Measurements from ENCODE around the gene ATP9B.
"Not testable (repeated sequence)": the region's sequence is repeated elsewhere in the genome, so short reads cannot be mapped to it uniquely, and the experiment has no call there.

Gene ATP9B

GRCh38 chr18:79071503-79072210 lies 2.5 kb downstream of the ATP9B start:
- DNase-seq: no peak

GRCh38 chr18:79072655-79073054 lies 3.5 kb downstream of the ATP9B start:
- not testable (repeated sequence) for DNase-seq

DNA sequence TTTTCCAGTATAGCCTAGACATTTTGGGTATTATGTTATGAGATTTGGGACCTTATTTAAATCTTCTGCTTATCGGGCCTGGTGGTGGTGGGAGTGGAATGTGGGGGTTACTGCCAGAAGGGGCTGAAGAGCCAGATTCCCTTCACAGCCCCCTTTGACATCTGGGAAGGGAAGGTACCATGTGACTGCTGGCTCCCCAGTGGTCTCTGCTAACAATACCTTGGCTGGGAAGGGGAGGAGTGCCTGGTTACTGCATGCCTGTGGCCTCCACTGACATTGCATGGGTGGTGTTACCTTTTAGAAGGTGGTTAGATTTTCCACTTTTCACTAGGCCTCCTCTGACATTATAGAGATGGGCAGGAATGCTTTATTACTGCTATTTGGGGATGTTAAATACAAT lies 8.0 kb downstream of the ATP9B start:
- no peak for DNase-seq

DNA sequence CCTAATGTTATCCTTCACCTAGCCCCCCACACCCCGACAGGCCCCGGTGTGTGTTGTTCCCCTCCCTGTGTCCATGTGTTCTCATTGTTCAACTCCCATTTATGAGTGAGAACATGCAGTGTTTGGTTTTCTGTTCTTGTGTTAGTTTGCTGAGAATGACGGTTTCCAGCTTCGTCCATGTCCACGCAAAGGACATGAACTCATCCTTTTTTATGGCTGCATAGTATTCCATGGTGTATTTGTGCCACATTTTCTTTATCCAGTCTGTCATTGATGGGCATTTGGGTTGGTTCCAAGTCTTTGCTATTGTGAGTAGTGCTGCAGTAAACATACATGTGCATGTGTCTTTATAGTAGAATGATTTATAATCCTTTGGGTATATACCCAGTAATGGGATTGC lies 9.6 kb downstream of the ATP9B start:
- not testable (repeated sequence) for DNase-seq

DNA sequence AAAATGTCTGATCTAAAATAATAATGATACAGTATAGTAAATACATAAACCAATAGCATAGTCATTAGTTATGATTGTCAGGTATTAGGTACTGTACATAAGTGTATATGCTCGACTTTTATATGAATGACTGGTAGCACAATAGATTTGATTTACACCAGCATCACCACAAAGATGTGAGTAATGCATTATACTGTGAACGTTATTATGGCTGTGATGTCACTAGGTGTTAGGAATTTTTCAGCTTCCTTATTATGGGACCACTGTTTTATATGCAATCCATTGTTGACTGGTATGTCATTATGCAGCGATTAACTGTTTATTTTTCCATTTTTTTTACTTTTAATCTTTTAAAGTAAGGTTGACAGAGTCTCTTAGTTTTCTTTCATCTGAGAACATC lies 23.7 kb downstream of the ATP9B start:
- no peak for DNase-seq

- no peak for DNase-seq
Observed at GRCh38 chr18:79093986-79094385, 24.8 kb downstream of the ATP9B start.

DNA sequence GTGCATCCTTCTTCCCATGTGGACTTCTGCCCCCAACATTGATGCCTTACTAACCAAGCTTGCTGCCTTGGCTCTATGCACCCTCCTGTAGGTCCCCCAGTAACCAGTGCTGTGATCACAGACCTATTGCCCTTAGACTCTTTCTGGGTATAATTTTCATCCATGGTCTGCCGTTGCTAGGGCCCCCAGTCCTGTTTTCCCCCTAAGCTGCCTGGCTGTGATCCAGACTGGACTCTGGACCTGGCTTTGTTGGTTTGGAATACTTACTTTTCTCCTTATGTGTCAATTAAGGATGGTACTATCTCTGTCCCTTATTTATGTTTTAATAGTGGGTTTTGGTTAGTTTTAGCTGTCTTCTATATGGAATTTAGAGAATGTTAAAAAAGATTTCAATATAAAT lies 26.0 kb downstream of the ATP9B start:
- no peak for DNase-seq

- DNase-seq: no peak
Observed at GRCh38 chr18:79100944-79101343, 31.8 kb downstream of the ATP9B start.

- DNase-seq: no peak
Observed at GRCh38 chr18:79102886-79103285, 33.7 kb downstream of the ATP9B start.

GRCh38 chr18:79104137-79104536 lies 34.9 kb downstream of the ATP9B start:
- no peak for DNase-seq

GRCh38 chr18:79105455-79105854 lies 36.3 kb downstream of the ATP9B start:
- DNase-seq: no peak

GRCh38 chr18:79106084-79106483 lies 36.9 kb downstream of the ATP9B start:
- DNase-seq: no peak

DNA sequence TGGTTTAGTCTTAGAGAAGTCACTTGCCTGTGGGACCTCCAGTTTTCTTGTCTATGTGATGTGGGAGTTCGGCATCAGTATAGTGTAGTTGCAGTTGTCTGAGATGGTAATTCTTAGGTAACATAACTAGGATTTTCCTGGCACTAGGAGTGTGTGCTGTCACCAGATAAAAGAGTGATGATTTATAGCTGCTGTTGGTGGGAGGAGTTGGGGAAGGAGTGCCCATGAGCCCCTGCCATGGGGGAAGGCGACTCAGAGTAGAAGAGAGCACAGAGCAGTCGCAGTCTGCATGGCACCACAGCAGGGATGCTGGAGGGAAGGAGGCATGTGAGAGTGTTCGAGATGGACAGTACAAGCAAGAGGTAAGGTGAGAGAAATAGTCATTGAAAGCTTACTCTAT lies 38.7 kb downstream of the ATP9B start:
- DNase-seq: no peak

DNA sequence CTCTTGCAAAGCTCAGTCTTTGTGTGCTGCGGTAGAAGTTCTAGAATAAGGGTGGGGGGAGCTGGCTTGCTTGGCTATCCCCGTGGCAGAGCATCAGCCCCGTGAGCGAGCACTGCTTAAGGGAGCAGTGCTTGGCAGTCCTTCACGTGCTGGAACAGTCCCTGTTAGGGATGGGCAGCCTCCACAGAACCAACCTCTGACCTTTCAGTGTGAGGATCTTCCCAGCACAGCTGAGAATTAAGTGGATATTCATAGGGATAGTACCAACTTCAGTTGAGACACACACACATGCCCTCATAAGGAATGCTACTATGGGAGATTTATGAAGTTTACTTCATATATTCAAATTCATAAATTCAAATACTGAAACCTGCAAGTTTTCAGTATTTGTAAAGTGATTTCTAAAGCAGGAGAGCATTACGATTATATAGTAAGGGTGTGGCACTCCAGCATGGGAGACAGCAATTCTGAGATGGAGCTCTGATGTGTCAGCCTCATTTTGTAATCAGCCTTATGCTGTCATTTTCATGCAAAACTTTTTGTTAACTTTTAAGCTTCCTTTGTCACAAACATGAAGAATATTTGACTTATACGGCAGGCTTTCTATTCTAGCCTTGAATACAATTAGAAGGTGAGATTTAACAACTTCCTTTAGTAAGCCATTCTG lies 39.5 kb downstream of the ATP9B start:
- no peak for DNase-seq

DNA sequence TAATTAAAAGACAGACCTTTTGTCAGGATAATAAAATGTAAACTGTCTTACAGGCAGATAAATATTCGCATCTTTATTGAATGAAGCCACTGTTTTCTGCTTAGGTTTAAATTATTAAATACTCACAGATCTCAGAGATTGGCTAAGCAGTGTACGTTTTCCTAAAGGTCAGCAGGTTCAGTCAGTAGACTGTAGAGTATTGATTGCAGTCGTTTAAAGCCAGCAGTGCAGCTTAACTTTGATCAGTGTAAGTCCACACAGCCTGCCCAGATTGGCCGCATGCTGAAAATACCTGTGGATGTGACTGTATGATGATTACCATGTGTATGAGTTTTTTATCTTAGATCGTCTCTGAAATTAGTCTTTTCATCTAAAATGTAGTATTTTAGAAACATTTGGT lies 42.3 kb downstream of the ATP9B start:
- DNase-seq: no peak

- no peak for DNase-seq
Observed at GRCh38 chr18:79117385-79117784, 48.2 kb downstream of the ATP9B start.

DNA sequence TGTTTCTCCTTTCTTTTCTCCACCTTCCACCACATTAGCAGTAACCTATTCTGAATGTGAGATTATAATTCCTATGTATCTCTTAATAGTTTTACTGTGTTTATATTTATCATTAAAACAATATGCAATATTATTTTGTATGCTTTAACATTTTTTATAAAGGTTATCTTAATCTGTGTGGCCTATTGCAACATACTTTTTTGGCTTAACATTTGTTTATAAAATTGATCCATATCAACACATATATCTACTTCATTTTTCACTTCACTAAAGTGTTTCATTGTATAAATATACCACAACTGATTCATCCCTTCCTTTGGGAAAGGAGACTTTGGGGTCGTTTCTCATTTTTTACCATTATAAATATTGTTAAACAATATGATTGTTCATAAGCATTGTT lies 48.6 kb downstream of the ATP9B start:
- no peak for DNase-seq

DNA sequence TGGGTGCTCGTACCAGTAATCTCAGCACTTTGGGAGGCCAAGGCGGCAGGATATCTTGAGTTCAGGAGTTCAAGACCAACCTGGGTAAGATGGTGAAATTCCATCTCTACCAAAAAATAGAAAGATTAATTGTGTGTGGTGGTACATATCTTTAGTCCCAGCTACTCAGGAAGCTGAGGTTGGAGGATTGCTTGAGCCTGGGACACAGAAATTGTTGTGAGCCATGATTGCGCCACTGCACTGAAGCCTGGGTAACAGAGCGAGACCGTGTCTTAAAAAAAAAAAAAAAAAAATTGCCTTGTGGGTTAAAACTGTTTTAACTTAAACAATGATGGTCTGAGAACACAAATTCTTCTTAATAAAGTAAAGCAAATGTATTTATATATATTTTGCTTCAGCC lies 49.6 kb downstream of the ATP9B start:
- no peak for DNase-seq

DNA sequence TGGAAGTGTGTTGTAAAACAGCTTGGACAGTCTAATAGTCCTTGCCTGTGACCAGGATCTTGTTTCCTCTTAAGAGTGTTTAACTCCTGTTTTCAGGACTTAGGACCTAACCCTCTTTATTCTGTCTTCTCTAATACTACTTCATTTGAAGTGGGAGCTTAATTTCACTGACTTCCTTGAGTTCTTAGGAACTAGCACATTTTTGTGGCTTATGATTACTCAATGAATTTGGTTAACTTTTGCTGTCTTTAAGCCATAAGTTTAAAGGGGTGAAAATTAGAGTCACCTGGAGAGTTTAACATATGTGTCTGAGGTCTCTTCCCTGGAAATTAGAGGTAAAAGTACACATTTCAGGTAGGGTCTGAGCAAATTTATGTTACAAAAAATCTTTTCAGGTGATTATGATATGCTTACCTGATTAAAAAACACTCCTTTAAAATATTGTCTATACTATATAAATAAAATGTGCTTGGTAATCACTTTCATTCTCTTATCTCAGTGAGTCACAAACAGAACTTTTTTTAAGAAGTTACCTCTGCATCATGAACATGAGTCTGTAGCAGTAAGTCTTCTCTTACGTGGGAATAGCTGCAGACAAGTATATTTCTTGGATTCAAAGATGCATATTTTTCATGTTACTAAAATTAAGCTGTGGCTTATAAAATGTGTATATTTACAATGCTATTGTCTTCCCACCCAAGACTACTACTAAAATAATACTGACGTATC lies 52.7 kb downstream of the ATP9B start:
- no peak for DNase-seq

DNA sequence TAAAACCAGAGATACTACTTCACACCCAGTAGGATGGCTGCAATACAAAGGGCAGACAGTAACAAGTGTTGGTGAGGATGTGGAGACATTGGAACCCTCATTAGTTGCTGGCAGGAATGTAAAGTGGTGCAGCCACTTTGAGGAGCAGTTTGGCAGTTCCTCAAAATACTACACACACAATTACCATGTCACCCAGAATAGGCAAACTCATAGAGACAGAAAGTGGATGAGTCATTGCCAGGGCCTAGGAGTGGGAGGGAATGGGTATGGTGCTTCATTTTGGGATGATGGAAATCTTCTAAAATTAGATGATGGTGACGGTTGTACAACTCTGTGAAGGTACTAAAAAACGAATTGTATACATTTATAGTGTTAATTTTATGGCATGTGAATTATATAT lies 54.8 kb downstream of the ATP9B start:
- no peak for DNase-seq

- DNase-seq: no peak
Observed at GRCh38 chr18:79129120-79129519, 59.9 kb downstream of the ATP9B start.

GRCh38 chr18:79133724-79134123 lies 64.5 kb downstream of the ATP9B start:
- no peak for DNase-seq

GRCh38 chr18:79135924-79136323 lies 66.7 kb downstream of the ATP9B start:
- no peak for DNase-seq

DNA sequence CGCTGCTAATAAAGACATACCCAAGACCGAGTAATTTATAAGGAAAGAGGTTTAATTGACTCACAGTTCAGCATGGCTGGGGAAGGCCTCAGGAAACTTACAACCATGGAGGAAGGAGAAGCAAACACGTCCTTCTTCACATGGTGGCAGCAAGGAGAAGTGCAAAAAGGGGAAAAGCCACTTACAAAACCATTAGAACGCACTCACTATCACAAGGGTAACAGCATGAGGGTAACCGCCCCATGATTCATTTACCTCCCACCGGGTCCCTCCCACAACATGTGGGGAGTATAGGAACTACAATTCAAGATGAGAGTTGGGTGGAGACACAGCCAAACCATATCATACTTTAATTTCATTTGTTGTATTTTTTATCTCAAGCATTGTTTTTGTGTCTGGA lies 67.5 kb downstream of the ATP9B start:
- DNase-seq: no peak
